IMR-90 (cell line): Measurements from ENCODE around the gene TMEM219. TPM values are rescaled to one million over a fixed set of nuclear protein-coding genes. Genes with fewer than 3 reads are reported as not detected.

Experiments
- ATAC-seq: fragments of 200-7000 bp; cut with Tn5 transposase; 2 replicates; pipeline ENCODE4 v1.9.1; 2020; ENCODE audit warnings: low read depth, mild to moderate bottlenecking, moderate library complexity
- BruUV-seq: library from RNA; stranded (reverse); fragments of 400-500 nt; replicated peaks from 2 replicates; lab custom pipeline; 2021; lab: Mats Ljungman, UMichigan
- CTCF ChIA-PET: fragments of 300-600 bp; formaldehyde crosslinking; extraction: SDS; loops from one replicate; lab custom pipeline; 2021; ENCODE audit warnings: antibody characterized with exemption; lab: Yijun Ruan, JAX
- POLR2A ChIA-PET: fragments of 300-600 bp; sonication (Branson Sonifier 250); formaldehyde crosslinking; loops from one replicate; lab custom pipeline; 2022; ENCODE audit warnings: antibody characterized with exemption; ENCODE audit not compliant: unreplicated experiment; lab: Charles Lee
- DNase-seq: peaks from one replicate; pipeline ENCODE4 v3.0.0; 2013
- H2AFZ ChIP-seq: replicated peaks from 2 replicates; pipeline ENCODE3; 2013; ENCODE audit warnings: low read length, mild to moderate bottlenecking; ENCODE audit not compliant: poor library complexity
- H2AK5ac ChIP-seq: 2 replicates; pipeline ENCODE4 v1.6.1; 2013; ENCODE audit warnings: low read depth, low read length, inconsistent platforms
- H2AK9ac ChIP-seq: replicated peaks from 2 replicates; pipeline ENCODE3; 2013; ENCODE audit warnings: mild to moderate bottlenecking, low read depth, low read length, moderate library complexity; ENCODE audit not compliant: poor library complexity
- H2BK120ac ChIP-seq: 2 replicates; pipeline ENCODE4 v1.6.1; 2013; ENCODE audit warnings: low read depth, low read length, inconsistent platforms
- H2BK15ac ChIP-seq: 3 replicates; pipeline ENCODE4 v1.6.1; 2013; ENCODE audit warnings: low read depth, low read length, inconsistent platforms
- H2BK20ac ChIP-seq: 2 replicates; pipeline ENCODE4 v1.6.1; 2013; ENCODE audit warnings: low read depth, mild to moderate bottlenecking, inconsistent platforms, low read length, moderate library complexity
- H2BK5ac ChIP-seq: 2 replicates; pipeline ENCODE4 v1.6.1; 2013; ENCODE audit warnings: mild to moderate bottlenecking, low read depth, low read length, inconsistent platforms; ENCODE audit not compliant: poor library complexity, severe bottlenecking
- H3K14ac ChIP-seq: replicated peaks from 2 replicates; pipeline ENCODE4 v1.6.1; 2013; ENCODE audit warnings: low read depth, low read length, inconsistent platforms
- H3K18ac ChIP-seq: 2 replicates; pipeline ENCODE4 v1.6.1; 2013; ENCODE audit warnings: low read depth, low read length, control low read depth
- H3K23ac ChIP-seq: 2 replicates; pipeline ENCODE4 v1.6.1; 2013; ENCODE audit warnings: low read depth, low read length, inconsistent platforms
- H3K27ac ChIP-seq: 2 replicates; pipeline ENCODE4 v1.5.1; 2013; ENCODE audit warnings: mild to moderate bottlenecking, control low read depth, low read length; ENCODE audit not compliant: insufficient read depth
- H3K27me3 ChIP-seq: 2 replicates; pipeline ENCODE4 v1.6.1; 2013; ENCODE audit warnings: low read length; ENCODE audit not compliant: control insufficient read depth, insufficient read depth
- H3K36me3 ChIP-seq: 2 replicates; pipeline ENCODE4 v1.6.1; 2013; ENCODE audit warnings: low read length, mixed read lengths; ENCODE audit not compliant: control insufficient read depth, insufficient read depth
- H3K4ac ChIP-seq: 2 replicates; pipeline ENCODE4 v1.6.1; 2013; ENCODE audit warnings: low read depth, low read length, inconsistent platforms
- H3K4me1 ChIP-seq: 2 replicates; pipeline ENCODE4 v1.6.1; 2013; ENCODE audit warnings: low read length, mixed read lengths; ENCODE audit not compliant: control insufficient read depth, insufficient read depth
- H3K4me2 ChIP-seq: 2 replicates; pipeline ENCODE4 v1.6.1; 2013; ENCODE audit warnings: low read depth, mild to moderate bottlenecking, control low read depth, low read length, moderate library complexity
- H3K4me3 ChIP-seq: 2 replicates; pipeline ENCODE4 v1.5.1; 2013; ENCODE audit warnings: low read depth, mild to moderate bottlenecking, control low read depth, low read length, moderate library complexity; ENCODE audit not compliant: insufficient read depth
- H3K56ac ChIP-seq: 2 replicates; pipeline ENCODE4 v1.6.1; 2013; ENCODE audit warnings: low read length, inconsistent platforms; ENCODE audit not compliant: insufficient read depth; ENCODE audit errors: extremely low read depth
- H3K79me1 ChIP-seq, 2 experiments: 2 replicates each; pipeline ENCODE4 v1.6.1; 2013; ENCODE audit warnings: low read length in 2 of 2, inconsistent platforms in 1 of 2, low read depth in 1 of 2
- H3K9ac ChIP-seq: 2 replicates; pipeline ENCODE4 v1.6.1; 2013; ENCODE audit warnings: low read depth, low read length, control low read depth
- H3K9me1 ChIP-seq: 2 replicates; pipeline ENCODE4 v1.6.1; 2013; ENCODE audit warnings: low read length, inconsistent platforms; ENCODE audit not compliant: insufficient read depth
- H3K9me3 ChIP-seq: 2 replicates; pipeline ENCODE4 v1.6.1; 2013; ENCODE audit warnings: low read length; ENCODE audit not compliant: control insufficient read depth, insufficient read depth
- H4K20me1 ChIP-seq: 2 replicates; pipeline ENCODE4 v1.6.1; 2013; ENCODE audit warnings: low read length, inconsistent platforms; ENCODE audit not compliant: insufficient read depth
- H4K5ac ChIP-seq: 2 replicates; pipeline ENCODE4 v1.6.1; 2013; ENCODE audit warnings: mild to moderate bottlenecking, low read depth, low read length, control low read depth
- H4K8ac ChIP-seq, 2 experiments: 2 replicates each; pipeline ENCODE4 v1.6.1; 2013; ENCODE audit warnings: low read depth in 2 of 2, low read length in 2 of 2, control low read depth in 1 of 2, inconsistent platforms in 1 of 2
- H4K91ac ChIP-seq: 2 replicates; pipeline ENCODE4 v1.6.1; 2013; ENCODE audit warnings: low read depth, low read length, inconsistent platforms; ENCODE audit not compliant: insufficient read depth
- MXI1 ChIP-seq: IDR thresholded peaks from 2 replicates; pipeline ENCODE4 v1.6.1; 2012; ENCODE audit warnings: low read depth, mild to moderate bottlenecking, low read length, moderate library complexity, borderline replicate concordance
- POLR2A ChIP-seq: IDR thresholded peaks from 2 replicates; pipeline ENCODE4 v1.6.1; 2012; ENCODE audit warnings: mild to moderate bottlenecking, low read depth, low read length
- WGBS, 2 experiments: methylation state at CpG; one replicate each; pipeline versions ENCODE4 v1.1.5 to v1.1.7; 2013; ENCODE audit warnings: missing lambda C conversion rate in 2 of 2; ENCODE audit not compliant: insufficient read length in 1 of 2; ENCODE audit errors: extremely low coverage in 2 of 2; 5-methylcytosine and 5-hydroxymethylcytosine counted together
- dilution Hi-C: fragments of 300-500 bp; cut with HindIII; formaldehyde crosslinking; loops from one replicate; pipeline ENCODE4 v1.14.3; 2018; ENCODE audit warnings: low sequenced_read_pairs; ENCODE audit not compliant: unreplicated experiment
- in situ Hi-C: fragments of 300-500 bp; cut with MboI; formaldehyde crosslinking; loops from 3 replicates; pipeline ENCODE4 v1.14.3; 2019; ENCODE audit warnings: low sequenced_read_pairs, inconsistent platforms, mixed read lengths
- intact Hi-C: fragments of 100-400 bp; cut with micrococcal nuclease; formaldehyde crosslinking; loops from 2 replicates; pipeline ENCODE4 v1.10.0; 2022
- polyA plus RNA-seq, 3 experiments: library from polyadenylated mRNA; depleted of rRNA; stranded (reverse); fragments of >200 nt; gene quantifications; 2 replicates each; pipeline ENCODE4 v1.2.3, GENCODE V29; 2012; ENCODE audit warnings: low replicate concordance in 1 of 3
- total RNA-seq: library from RNA; depleted of rRNA; stranded (reverse); fragments of >200 nt; gene quantifications from 2 replicates; pipeline ENCODE4 v1.2.3, GENCODE V29; 2012

Gene TMEM219
- total and polyA plus RNA-seq, 2 of the 4 experiments (the other 2 are of a cell fraction) = 47.0 to 95.3 TPM

- no peak overlapping the region for H4K8ac ChIP-seq
- no peaks in the 10 kb centered on the region for H3K4me1 ChIP-seq
- no peaks in the 10 kb centered on the region for H3K27me3 ChIP-seq
- no peak overlapping the region for H3K14ac ChIP-seq
- ATAC-seq (no peak), DNase-seq (no peak)
- H3K4me3 ChIP-seq = no peak overlapping the region
- H2BK15ac ChIP-seq = no peak overlapping the region
- H2AK5ac ChIP-seq = no peak overlapping the region
- no peak overlapping the region for H2BK20ac ChIP-seq
- H4K91ac ChIP-seq = no peak overlapping the region
- H3K9me3 ChIP-seq = no peaks in the 10 kb centered on the region
- in situ Hi-C loops (no loop called here), dilution Hi-C loops (no loop called here), intact Hi-C loops (no loop called here)
- no TSS peak for BruUV-seq
- peaks cover 6 to 22% of the 10 kb centered on the region in 2 experiments; a peak in 2 of 4 replicates for H3K79me1 ChIP-seq
- no peak overlapping the region for H3K4me2 ChIP-seq
- no peak overlapping the region for H3K23ac ChIP-seq
- no peak overlapping the region for H4K5ac ChIP-seq
- no peak overlapping the region for H3K9ac ChIP-seq
- H3K36me3 ChIP-seq = peaks cover 84% of the 10 kb centered on the region
- H3K27ac ChIP-seq = no peak overlapping the region
- TF ChIP-seq MXI1 (no peak), POLR2A (no peak)
- no peaks in the 10 kb centered on the region for H3K9me1 ChIP-seq
- no peak overlapping the region for H2AFZ ChIP-seq
- CTCF ChIA-PET = interaction anchor here (1.3 kb wide), 1 partner anchor 11 kb away, joined by 3 read pairs; the partner anchor contains the start of gene TAOK2
- no peak overlapping the region for H3K56ac ChIP-seq
- H2AK9ac ChIP-seq = no peak overlapping the region
- POLR2A ChIA-PET = no interaction called here
- H4K20me1 ChIP-seq = no peaks in the 10 kb centered on the region; the same call in 1 of the 2 replicates
- no peak overlapping the region for H3K4ac ChIP-seq
- H3K18ac ChIP-seq = no peak overlapping the region
- no peak overlapping the region for H2BK5ac ChIP-seq
- no peak overlapping the region for H2BK120ac ChIP-seq
- WGBS, 2 experiments = 100% methylated on average over 1 of the region's 6 CpGs; no CpG with 5 or more reads in 1 of the 2 experiments
Measured at GRCh38 chr16:29984137-29984763, 22.4 kb downstream of the TMEM219 start.
